ENCODE results near the gene TAS1R2.

DNA sequence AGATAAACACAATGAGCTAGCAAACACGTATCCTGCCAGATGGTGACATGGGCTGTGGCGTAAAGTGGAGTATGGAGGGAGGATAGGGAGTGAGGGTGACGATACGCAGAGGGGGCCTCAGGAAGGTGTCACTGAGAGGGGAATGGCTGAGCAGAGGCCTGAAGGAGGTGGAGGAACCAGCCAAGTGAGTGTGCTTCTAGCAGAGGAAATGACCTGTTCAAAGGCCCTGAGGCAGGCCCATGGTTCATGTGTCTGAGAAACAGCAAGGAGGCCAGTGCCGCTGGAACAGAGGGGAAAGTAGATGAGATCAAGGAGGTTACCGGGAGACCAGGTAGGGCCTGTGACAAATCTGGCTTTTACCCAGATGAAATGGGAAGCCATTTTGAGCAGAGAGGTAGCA lies 36.0 kb downstream of the TAS1R2 start:
- no peak for TF ChIP-seq CREB1 (IDR thresholded peaks at IDR 0.05; ENCODE audit: low read depth)
- TF ChIP-seq, protein P1, sequence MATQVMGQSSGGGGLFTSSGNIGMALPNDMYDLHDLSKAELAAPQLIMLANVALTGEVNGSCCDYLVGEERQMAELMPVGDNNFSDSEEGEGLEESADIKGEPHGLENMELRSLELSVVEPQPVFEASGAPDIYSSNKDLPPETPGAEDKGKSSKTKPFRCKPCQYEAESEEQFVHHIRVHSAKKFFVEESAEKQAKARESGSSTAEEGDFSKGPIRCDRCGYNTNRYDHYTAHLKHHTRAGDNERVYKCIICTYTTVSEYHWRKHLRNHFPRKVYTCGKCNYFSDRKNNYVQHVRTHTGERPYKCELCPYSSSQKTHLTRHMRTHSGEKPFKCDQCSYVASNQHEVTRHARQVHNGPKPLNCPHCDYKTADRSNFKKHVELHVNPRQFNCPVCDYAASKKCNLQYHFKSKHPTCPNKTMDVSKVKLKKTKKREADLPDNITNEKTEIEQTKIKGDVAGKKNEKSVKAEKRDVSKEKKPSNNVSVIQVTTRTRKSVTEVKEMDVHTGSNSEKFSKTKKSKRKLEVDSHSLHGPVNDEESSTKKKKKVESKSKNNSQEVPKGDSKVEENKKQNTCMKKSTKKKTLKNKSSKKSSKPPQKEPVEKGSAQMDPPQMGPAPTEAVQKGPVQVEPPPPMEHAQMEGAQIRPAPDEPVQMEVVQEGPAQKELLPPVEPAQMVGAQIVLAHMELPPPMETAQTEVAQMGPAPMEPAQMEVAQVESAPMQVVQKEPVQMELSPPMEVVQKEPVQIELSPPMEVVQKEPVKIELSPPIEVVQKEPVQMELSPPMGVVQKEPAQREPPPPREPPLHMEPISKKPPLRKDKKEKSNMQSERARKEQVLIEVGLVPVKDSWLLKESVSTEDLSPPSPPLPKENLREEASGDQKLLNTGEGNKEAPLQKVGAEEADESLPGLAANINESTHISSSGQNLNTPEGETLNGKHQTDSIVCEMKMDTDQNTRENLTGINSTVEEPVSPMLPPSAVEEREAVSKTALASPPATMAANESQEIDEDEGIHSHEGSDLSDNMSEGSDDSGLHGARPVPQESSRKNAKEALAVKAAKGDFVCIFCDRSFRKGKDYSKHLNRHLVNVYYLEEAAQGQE (IDR thresholded peaks at IDR 0.05; ENCODE audit: low read depth) = no peak
- no peak for TF ChIP-seq TCF12 (IDR thresholded peaks at IDR 0.05; ENCODE audit: low read depth)
- no peak for TF ChIP-seq EP300 (IDR thresholded peaks at IDR 0.05; ENCODE audit: borderline replicate concordance)
- TF ChIP-seq, protein P2, sequence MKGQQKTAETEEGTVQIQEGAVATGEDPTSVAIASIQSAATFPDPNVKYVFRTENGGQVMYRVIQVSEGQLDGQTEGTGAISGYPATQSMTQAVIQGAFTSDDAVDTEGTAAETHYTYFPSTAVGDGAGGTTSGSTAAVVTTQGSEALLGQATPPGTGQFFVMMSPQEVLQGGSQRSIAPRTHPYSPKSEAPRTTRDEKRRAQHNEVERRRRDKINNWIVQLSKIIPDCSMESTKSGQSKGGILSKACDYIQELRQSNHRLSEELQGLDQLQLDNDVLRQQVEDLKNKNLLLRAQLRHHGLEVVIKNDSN (IDR thresholded peaks at IDR 0.05) = no peak
- no peak for TF ChIP-seq FOXM1 (IDR thresholded peaks at IDR 0.05; ENCODE audit: borderline replicate concordance, low read depth)
